T-helper 17 cell (primary cell): ENCODE measurements around the gene RTKN. TPM values are rescaled to one million over a fixed set of nuclear protein-coding genes. Genes with fewer than 3 reads are reported as not detected.
"Not testable (repeated sequence)": the region's sequence is repeated elsewhere in the genome, so short reads cannot be mapped to it uniquely, and the experiment has no call there.

ENCODE experiments used
- ATAC-seq: fragments of 150-1000 bp; cut with Tn5 transposase; 2 replicates; pipeline ENCODE4 v1.10.0; 2021; ENCODE audit warnings: mild to moderate bottlenecking, moderate library complexity
- DNase-seq, 3 donors: peaks; one replicate each; pipeline versions ENCODE4 v3.0.0 to v3.0.0-alpha.2; 2020 to 2021
- H3K9me3 ChIP-seq: one replicate; pipeline ENCODE4 v1.7.0; 2013; ENCODE audit warnings: low read length, mild to moderate bottlenecking; ENCODE audit not compliant: control insufficient read depth, poor library complexity, severe bottlenecking
- H3K27ac Mint-ChIP-seq: one replicate; pipeline ENCODE4 v1.8.0; 2022; ENCODE audit warnings: mild to moderate bottlenecking, moderate library complexity, mixed read lengths
- H3K27me3 Mint-ChIP-seq: one replicate; pipeline ENCODE4 v1.8.0; 2022; ENCODE audit warnings: mixed read lengths
- H3K36me3 Mint-ChIP-seq: one replicate; pipeline ENCODE4 v1.8.0; 2022; ENCODE audit warnings: low read depth, mixed read lengths
- H3K4me1 Mint-ChIP-seq: one replicate; pipeline ENCODE4 v1.8.0; 2022; ENCODE audit warnings: mild to moderate bottlenecking, mixed read lengths
- H3K4me3 Mint-ChIP-seq: one replicate; pipeline ENCODE4 v1.8.0; 2022; ENCODE audit warnings: mild to moderate bottlenecking, moderate library complexity, mixed read lengths
- total RNA-seq, 4 donors: library from RNA in 2 of 4; stranded (reverse) in 2 of 4; gene quantifications; one replicate each; pipeline ENCODE4 v1.2.3 and lab custom pipeline; 2022 to 2026

RTKN gene
- total RNA-seq, 2 donors from 2014 or later, result 0.37 to 0.57 TPM

- peaks cover 20% of the 10 kb centered on the region for H3K4me1 Mint-ChIP-seq
- peak within 1 kb of the TSS; percentile 98 for H3K27ac Mint-ChIP-seq
- peaks cover 2% of the 10 kb centered on the region for H3K36me3 Mint-ChIP-seq
- ATAC-seq (peak; percentile 97), DNase-seq (peak; percentile 93 to 98 (median 94))
- H3K9me3 ChIP-seq, result no peaks in the 10 kb centered on the region
- H3K4me3 Mint-ChIP-seq, result peak within 1 kb of the TSS; percentile 94
- H3K27me3 Mint-ChIP-seq, result no peaks in the 10 kb centered on the region
These were observed 30.6 kb upstream of the RTKN start, which contains the start of gene MRPL53 for GRCh38 chr2:74472086-74472944. Gene MRPL53, minus strand, starts transcription at chr2:74472680. Its CDS starts 20 bp downstream, at chr2:74472660.

GRCh38 chr2:74471332-74472065, 29.8 kb upstream of the RTKN start:
- H3K27ac Mint-ChIP-seq, result peak overlapping the region; percentile 98
- H3K36me3 Mint-ChIP-seq, result peaks cover 2% of the 10 kb centered on the region
- H3K27me3 Mint-ChIP-seq, result no peaks in the 10 kb centered on the region
- ATAC-seq (no peak), DNase-seq (no peak)
- peaks cover 20% of the 10 kb centered on the region for H3K4me1 Mint-ChIP-seq
- H3K9me3 ChIP-seq, result no peaks in the 10 kb centered on the region
- peak overlapping the region; percentile 94 for H3K4me3 Mint-ChIP-seq

- Mint-ChIP-seq H3K27ac (peak overlapping the region; percentile 89), H3K4me1 (peaks cover 20% of the 10 kb centered on the region), H3K4me3 (peak overlapping the region; percentile 76)
- not testable (repeated sequence) for H3K27me3 Mint-ChIP-seq, DNase-seq, H3K36me3 Mint-ChIP-seq, ATAC-seq, H3K9me3 ChIP-seq
These were observed 29.0 kb upstream of the RTKN start for GRCh38 chr2:74470742-74471141.

GRCh38 chr2:74464406-74464805, 22.7 kb upstream of the RTKN start:
- ATAC-seq, result no peak
- no peaks in the 10 kb centered on the region for H3K36me3 Mint-ChIP-seq

DNA sequence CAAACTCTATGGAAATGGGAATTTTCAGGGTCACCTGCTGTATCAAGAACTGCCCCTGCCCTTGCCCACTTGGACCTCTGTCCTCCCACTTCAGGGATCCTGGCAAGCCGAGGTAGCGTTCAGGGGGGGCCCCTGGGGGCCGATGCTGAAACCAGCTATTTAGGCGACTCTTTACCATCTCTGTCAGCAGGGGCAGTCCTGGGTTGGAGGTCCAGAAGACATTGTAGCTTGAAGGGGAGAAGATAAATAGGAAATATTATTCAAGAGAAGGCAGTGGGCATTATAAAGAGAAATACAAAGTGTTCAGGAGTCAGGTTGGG, 21.0 kb upstream of the RTKN start:
- H3K4me1 Mint-ChIP-seq, result peaks cover 36% of the 10 kb centered on the region
- H3K27ac Mint-ChIP-seq, result peak overlapping the region; percentile 72
- H3K4me3 Mint-ChIP-seq, result no peak overlapping the region
- H3K36me3 Mint-ChIP-seq, result no peaks in the 10 kb centered on the region
- H3K9me3 ChIP-seq, result no peaks in the 10 kb centered on the region
- DNase-seq, result no peak
- ATAC-seq, result no peak
- H3K27me3 Mint-ChIP-seq, result no peaks in the 10 kb centered on the region

More at GRCh38 chr2:74464406-74464805, 22.7 kb upstream of the RTKN start:
- no peaks in the 10 kb centered on the region for H3K9me3 ChIP-seq
- peak overlapping the region; percentile 97 for H3K4me3 Mint-ChIP-seq
- peak overlapping the region; percentile 99 for H3K27ac Mint-ChIP-seq
- DNase-seq, result no peak
- H3K27me3 Mint-ChIP-seq, result no peaks in the 10 kb centered on the region
- H3K4me1 Mint-ChIP-seq, result peaks cover 24% of the 10 kb centered on the region

- Mint-ChIP-seq H3K4me1 (peaks cover 40% of the 10 kb centered on the region), H3K36me3 (no peaks in the 10 kb centered on the region), H3K27ac (peak overlapping the region; percentile 72), H3K27me3 (no peaks in the 10 kb centered on the region), H3K4me3 (no peak overlapping the region)
- no peak for DNase-seq
- ATAC-seq, result no peak
- H3K9me3 ChIP-seq, result no peaks in the 10 kb centered on the region
These were observed 20.5 kb upstream of the RTKN start for GRCh38 chr2:74462054-74462785.

- DNase-seq, result no peak
- no peak for ATAC-seq
- Mint-ChIP-seq H3K4me1 (peaks cover 47% of the 10 kb centered on the region), H3K27ac (peak overlapping the region; percentile 49), H3K36me3 (peaks cover 3% of the 10 kb centered on the region), H3K4me3 (no peak overlapping the region), H3K27me3 (no peaks in the 10 kb centered on the region)
- no peaks in the 10 kb centered on the region for H3K9me3 ChIP-seq
These were observed 19.7 kb upstream of the RTKN start for GRCh38 chr2:74461187-74462053.

DNA sequence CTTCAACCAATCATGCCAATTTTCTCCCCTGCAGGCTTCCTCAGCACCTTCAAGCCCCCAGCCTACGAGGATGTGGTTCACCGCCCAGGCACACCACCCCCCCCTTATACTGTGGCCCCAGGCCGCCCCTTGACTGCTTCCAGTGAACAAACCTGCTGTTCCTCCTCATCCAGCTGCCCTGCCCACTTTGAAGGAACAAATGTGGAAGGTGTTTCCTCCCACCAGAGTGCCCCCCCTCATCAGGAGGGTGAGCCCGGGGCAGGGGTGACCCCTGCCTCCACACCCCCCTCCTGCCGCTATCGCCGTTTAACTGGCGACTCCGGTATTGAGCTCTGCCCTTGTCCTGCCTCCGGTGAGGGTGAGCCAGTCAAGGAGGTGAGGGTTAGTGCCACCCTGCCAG, 18.4 kb upstream of the RTKN start:
- ATAC-seq, DNase-seq, H3K36me3 Mint-ChIP-seq, H3K9me3 ChIP-seq, H3K27me3 Mint-ChIP-seq: not testable (repeated sequence)
- peak overlapping the region; percentile 100 for H3K4me3 Mint-ChIP-seq
- peak overlapping the region; percentile 100 for H3K27ac Mint-ChIP-seq
- H3K4me1 Mint-ChIP-seq, result peaks cover 53% of the 10 kb centered on the region

GRCh38 chr2:74459503-74460118, 17.9 kb upstream of the RTKN start:
- H3K9me3 ChIP-seq, H3K36me3 Mint-ChIP-seq, H3K27me3 Mint-ChIP-seq, ATAC-seq, DNase-seq: not testable (repeated sequence)
- peak overlapping the region; percentile 100 for H3K27ac Mint-ChIP-seq
- H3K4me3 Mint-ChIP-seq, result peak overlapping the region; percentile 100
- peaks cover 57% of the 10 kb centered on the region for H3K4me1 Mint-ChIP-seq

DNA sequence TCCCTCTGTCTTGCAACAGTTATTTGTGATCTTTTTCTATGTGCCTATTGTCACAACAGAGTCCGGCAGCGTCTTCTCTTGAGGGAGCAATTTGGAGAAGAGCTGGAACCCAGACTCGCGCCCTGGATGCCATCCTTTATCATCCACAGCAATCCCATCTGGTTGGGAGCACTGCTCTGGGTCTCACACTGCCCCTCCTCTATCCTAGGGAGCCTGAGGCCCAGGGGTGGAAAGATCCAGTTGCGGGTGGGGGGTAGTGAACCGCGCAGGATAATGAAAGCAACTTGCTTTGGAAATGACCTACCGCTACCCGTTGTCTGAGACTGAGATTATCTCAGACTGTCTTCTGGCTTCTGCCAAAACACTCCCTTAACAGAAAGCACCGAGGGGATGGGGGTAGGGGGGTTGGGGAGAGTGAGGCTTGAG, 17.2 kb upstream of the RTKN start:
- H3K27me3 Mint-ChIP-seq, result no peaks in the 10 kb centered on the region
- no peak for DNase-seq
- peaks cover 58% of the 10 kb centered on the region for H3K4me1 Mint-ChIP-seq
- ATAC-seq, result no peak
- H3K36me3 Mint-ChIP-seq, result peaks cover 10% of the 10 kb centered on the region
- peak overlapping the region; percentile 100 for H3K4me3 Mint-ChIP-seq
- peak overlapping the region; percentile 100 for H3K27ac Mint-ChIP-seq
- no peaks in the 10 kb centered on the region for H3K9me3 ChIP-seq

GRCh38 chr2:74458132-74458937, 16.6 kb upstream of the RTKN start, which contains the start of gene WBP1:
Gene WBP1, plus strand, starts transcription at chr2:74458438. Its CDS starts 165 bp downstream, at chr2:74458603.
- Mint-ChIP-seq H3K27me3 (no peaks in the 10 kb centered on the region), H3K27ac (peak within 1 kb of the TSS; percentile 100), H3K4me1 (peaks cover 56% of the 10 kb centered on the region), H3K4me3 (peak within 1 kb of the TSS; percentile 100), H3K36me3 (peaks cover 10% of the 10 kb centered on the region)
- peak; percentile 89 to 98 (median 96) for DNase-seq
- no peaks in the 10 kb centered on the region for H3K9me3 ChIP-seq
- peak; percentile 84 for ATAC-seq
